Astrocyte of the hippocampus (primary cell): ENCODE results near the gene SLC25A38.
"Not testable (repeated sequence)": the region's sequence is repeated elsewhere in the genome, so short reads cannot be mapped to it uniquely, and the experiment has no call there.

Experiments used
- DNase-seq: peaks from one replicate; pipeline ENCODE4 v3.0.0; 2011; ENCODE audit warnings: low read depth, low spot score

SLC25A38 gene, protein sequence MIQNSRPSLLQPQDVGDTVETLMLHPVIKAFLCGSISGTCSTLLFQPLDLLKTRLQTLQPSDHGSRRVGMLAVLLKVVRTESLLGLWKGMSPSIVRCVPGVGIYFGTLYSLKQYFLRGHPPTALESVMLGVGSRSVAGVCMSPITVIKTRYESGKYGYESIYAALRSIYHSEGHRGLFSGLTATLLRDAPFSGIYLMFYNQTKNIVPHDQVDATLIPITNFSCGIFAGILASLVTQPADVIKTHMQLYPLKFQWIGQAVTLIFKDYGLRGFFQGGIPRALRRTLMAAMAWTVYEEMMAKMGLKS

DNA sequence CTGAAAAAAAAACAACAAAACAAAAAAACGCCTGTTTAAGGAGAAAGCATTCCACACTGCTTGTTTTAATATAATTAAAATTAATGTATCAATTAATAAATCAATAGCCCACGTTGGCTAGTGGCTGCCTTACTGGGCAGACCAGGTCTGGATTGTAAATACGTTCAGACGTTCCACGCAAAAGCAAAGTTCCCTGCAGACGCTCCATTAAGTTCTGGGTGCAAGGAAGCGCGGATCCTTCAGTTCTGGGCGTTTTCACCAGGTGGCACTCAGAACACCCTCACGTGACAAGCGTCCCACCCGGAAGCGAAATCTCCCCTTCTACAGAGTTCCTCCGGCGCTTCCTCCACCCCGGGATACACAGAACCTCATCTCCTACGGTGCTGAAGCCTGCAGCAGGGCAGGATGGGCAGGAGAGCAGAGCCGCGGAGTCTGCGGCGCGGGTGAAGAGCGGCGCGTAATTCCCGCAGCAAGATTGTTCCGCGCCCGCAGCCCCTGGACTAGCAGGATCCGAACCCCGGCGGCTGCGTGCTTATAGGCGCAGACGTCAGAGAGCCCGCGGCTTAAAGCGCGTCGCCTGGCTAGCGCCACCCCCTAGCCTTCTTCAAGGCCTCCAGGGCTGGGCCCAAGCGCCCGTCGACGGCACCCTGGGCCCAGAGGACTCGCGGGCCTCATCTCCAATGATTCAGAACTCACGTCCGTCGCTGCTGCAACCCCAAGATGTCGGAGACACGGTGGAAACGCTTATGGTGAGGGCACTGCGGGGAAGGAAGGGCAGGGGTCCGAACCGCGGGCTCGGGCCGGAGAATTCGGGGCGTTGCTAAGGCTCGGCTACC is at the start of gene SLC25A38:
TSS of gene SLC25A38 (plus strand) at position 326 of the 836 bp plus-strand sequence. CDS start at position 681, 355 bp downstream.
- DNase-seq: peak; percentile 91

DNA sequence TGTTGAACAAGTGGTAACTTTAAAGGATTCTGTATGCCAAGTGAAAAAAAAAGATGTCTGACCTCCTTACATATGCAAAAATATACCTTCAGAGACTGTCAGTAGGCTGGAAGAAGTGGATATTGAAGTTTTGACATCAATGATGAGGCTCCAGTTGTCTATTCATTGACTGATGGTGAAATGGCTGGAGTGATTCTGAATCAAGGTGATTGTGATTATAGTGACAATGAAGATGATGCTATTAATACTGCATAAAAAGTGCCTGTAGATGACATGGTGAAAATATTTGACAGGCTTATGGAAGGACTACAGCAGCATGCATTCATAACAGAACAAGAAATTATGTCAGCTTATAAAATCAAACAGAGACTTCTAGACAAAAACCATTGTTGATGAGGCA is 49.6 kb upstream of the SLC25A38 start:
- no peak for DNase-seq

DNA sequence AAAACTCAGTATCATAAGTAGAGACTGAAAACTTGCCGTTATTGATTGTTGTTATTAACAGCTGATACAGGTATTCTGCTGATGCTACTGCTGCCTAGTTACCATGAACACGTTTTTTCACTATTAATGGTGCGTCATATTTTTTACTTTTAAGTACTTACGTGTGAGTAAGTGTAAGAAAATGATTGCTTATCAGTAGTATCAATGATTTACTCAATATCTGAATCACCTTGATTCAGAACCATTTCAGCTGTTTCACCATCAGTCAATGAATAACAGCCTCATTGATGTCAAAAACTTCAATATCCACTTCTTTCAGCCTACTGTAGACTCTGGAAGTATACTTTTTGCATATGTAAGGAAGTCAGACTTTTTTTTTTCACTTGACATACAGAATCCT is 49.0 kb upstream of the SLC25A38 start:
- no peak for DNase-seq

DNA sequence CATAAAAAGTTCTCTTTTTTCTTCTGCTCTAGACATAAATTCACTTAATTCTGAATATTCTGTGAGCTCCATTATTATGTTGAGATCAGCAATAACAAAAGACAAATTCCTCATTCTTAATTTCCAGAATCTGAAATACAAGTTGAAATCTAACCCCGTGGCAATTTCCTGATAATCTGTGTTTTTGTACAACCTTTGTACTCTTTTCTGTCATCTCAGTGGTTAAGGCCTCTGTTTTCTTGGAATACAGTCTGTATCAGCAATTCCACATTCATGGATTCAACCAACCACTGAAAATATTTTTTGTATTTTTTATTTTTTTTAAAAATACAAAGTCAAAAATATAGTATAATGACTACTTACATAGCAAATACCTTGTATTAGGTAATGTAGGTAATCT is 45.0 kb upstream of the SLC25A38 start:
- no peak for DNase-seq

DNA sequence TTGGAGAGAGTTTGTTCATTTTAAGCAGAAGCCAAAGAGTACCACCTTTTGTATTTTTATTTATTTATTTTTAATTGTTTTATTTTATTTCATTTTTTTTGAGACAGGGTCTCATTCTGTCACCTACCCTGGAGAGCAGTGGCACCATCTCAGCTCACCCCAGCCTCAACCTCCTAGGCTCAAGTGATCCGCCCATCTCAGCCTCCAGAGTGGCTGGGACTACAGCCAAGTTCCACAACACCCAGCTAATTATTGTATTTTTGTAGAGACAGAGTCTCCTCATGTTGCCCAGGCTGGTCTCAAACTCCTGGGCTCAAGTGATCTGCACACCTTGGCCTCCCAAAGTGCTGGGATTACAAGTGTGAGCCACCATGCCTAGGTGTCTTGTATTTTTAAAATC is 44.1 kb upstream of the SLC25A38 start:
- no peak for DNase-seq

DNA sequence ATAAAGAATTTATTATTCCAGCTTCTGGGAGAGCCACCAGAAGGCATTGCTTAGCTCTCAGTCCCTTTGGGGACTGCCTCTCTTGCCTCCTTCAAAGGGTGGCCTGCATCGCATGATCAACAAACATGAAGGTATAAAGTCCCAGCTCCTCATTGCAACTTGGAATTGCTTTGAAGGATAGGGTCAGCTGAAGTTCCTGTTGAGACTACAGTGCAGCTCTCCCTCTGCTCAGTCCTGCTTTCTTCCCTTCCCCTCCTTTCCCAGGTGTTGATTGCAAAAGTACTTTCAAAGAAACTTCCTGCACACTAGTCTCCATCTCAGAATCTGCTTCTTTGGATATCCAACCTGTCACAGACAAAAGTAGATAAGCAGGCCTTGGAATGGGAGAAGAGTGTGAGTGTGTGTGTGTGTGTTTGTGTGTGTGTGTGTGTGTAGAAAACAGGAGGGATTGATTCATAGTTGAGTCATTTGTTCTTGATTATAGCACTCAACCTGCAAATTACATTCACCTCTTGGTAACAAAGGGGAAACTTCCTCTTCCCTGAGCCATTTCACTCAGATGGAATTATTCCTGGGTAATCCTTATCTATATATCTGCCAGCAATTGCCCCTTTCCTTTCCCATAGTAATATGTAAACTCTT is 40.0 kb upstream of the SLC25A38 start:
- DNase-seq: no peak

DNA sequence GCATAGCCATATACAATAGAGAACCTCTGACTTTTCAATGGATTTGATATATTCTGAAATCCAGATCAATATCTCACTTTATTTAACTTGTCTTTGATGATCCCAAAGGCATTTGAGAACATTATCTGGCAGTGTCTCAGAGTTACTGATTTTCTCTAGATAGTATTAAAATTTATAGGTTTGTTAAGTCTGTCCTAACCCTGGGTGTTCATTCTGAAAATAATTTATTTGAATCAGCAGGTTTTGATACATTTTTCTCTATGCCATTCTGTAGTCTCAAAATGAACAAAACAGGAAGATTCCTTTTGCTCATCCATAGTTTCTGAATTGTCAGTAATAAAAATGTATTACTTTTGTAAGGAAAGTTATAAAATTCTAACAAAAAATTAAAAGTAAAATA is 39.4 kb upstream of the SLC25A38 start:
- DNase-seq: no peak

DNA sequence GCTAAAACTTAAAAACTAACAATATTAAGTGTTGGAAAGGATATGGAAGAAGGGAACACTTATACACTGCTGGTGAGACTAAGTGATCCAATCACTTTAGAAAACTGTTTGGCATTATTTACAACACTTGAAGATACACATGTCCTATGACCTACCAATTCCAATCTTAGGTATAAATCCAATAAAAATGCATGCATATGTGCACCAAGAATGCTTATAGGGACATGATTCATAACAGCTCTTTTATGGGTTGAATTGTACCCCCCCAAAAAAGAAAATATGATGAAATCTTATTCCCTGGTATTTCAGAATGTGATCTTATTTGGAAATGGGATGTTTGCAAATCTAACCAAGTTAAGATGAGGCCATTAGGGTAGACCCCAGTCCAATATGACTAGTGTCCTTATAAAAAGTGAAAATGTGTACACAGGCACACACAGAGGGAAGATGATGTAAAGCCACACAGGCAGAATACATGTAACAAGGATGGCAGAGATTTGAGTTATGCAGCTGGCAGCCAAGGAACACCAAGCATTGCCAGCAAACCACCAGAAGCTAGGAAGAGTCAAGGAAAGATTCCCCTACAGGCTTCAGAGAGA is 38.3 kb upstream of the SLC25A38 start:
- DNase-seq: no peak

DNA sequence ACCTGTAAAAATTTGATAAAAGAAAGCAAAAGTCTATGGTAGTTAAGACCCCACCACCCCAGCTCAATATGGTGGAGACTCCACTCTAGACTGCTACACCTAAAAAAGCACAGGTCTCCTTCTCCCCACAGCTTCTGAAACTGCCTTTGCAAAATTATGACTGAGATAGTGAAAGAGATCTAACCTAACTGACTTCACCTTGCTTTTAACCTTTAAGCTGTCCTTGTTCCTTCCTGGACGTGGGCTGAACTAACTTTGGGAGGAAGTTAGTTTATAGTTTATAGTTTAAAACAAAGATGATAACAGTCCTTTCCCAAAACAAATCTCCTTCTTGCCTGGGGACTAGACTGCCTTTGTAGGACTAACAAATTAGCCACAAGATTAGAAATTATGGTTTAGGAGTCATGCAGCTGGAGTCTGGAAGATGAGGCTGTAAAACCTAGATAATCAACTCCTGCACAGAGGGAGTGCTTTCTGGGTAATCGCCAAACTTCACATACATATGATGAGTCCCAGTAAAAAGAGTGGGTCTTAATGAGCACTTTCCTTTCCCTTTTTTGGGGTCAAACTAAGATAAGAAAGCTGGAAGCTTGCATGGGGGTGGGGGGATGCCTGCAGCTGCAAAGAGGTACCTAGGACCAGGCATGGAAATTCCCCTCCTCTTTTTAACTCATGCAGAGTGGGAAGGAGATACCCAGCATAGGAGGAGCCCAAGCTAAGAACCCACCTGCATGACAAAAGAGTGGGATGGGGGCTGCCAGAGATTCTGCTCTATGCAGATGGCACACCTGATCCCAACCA is 36.2 kb upstream of the SLC25A38 start:
- no peak for DNase-seq

DNA sequence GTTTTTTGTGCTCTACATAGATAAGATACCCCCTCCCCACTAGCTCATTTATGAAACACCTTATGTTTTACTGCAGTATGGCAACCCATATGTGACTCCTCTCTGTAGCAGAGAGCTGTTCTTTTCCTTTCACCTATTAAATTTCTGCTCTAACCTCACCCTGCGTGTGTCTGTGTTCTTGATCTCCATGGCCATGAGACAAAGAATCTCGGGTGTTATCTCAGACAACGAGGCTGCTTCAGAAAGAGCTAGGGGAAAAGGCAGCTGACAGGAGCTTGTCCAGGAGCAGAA is 35.6 kb upstream of the SLC25A38 start:
- DNase-seq: no peak

DNA sequence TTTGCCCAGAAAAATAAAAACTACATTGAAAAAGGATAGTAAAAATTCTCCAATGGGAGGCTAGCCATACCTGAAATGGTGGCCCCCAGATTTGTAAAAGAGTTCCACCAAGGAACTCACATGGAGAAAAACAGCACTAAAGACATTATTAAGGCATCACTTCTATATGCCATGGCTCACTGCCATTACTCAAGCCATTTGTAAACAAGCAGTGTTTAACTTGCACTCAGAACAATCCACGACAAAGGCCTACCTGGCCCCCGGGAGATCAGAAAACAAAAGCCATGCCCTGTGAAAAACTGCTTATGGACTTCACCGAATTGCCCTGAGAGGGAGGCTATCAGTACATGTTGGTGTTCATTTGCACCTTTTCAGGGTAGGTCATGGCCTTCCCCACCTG is 34.1 kb upstream of the SLC25A38 start:
- no peak for DNase-seq

DNA sequence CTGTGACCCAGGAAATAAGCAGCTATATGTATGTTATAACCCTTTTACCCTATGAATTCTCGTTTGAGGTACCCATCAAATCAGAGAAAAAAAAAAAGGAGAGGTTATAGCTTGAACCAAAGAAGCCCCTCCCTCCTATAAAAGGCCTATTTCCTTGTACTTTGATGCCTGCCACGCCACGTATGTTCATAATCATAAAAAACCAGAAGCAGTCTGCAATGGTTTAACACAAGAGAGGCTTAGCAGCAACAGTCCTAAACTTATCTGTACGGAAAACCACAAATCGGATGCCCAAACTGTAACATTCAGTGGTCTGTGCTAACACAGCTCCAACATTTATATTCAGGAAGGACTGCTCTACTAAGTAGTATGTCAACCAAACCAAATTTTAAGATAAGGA is 32.5 kb upstream of the SLC25A38 start:
- DNase-seq: no peak

DNA sequence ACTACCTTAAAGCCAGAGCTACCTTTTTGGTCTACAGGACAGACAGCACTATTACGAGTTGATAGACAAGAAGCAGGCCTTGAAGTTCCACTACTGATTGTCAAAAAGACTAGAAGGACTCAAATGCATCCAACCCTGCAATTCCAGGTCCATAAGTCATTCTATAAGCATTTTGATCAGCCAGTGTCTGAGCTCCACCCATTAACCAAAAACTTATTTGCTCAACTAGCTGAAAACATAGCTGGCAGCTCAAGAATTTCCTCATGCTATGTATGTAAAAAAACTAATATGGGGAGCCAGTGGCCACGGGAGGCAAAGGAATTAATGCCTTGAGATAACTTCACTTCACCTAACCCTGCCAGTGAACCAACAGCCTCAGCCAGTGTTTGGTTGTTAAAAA is 32.0 kb upstream of the SLC25A38 start:
- DNase-seq: not testable (repeated sequence)

DNA sequence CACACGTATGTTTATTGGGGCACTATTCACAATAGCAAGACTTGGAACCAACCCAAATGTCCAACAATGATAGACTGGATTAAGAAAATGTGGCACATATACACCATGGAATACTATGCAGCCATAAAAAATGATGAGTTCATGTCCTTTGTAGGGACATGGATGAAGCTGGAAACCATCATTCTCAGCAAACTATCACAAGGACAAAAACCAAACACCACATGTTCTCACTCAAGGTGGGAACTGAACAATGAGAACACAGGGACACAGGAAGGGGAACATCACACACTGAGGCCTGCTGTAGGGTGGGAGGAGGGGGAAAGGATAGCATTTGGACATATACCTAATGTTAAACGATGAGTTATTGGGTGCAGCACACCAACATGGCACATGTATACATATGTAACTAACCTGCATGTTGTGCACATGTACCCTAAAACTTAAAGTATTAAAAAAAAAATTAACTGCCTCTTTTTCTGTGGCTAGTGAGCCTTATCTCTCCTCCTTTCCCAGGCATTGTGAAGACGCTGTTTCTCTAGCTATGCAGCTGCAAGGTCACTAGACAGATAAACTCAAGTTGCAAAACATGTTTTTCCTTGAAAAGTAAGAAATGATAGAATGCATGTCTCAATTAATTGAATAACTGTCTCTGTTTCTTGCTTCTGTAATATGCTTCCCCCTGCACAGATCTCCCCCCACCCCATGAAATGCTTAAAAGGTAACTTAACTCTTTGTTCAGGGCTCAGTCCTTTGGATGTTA is 29.8 kb upstream of the SLC25A38 start:
- not testable (repeated sequence) for DNase-seq

DNA sequence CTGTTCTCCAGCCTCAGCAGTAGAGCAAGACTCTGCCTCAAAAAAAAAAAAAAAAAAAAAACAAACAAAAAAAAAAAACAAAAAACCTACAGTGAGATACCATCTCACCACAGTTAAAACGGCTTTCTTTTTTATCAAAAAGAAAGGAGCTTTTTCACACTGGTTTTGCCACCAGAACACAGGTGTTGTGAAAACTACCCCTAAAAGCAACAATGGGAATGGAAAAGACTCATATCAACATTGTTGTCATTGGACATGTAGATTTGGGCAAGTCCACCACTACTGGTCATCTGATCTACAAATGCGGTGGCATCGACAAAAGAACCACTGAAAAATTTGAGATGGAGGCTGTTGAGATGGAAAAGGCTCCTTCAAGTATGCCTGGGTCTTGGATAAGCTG is 24.8 kb upstream of the SLC25A38 start:
- DNase-seq: no peak

DNA sequence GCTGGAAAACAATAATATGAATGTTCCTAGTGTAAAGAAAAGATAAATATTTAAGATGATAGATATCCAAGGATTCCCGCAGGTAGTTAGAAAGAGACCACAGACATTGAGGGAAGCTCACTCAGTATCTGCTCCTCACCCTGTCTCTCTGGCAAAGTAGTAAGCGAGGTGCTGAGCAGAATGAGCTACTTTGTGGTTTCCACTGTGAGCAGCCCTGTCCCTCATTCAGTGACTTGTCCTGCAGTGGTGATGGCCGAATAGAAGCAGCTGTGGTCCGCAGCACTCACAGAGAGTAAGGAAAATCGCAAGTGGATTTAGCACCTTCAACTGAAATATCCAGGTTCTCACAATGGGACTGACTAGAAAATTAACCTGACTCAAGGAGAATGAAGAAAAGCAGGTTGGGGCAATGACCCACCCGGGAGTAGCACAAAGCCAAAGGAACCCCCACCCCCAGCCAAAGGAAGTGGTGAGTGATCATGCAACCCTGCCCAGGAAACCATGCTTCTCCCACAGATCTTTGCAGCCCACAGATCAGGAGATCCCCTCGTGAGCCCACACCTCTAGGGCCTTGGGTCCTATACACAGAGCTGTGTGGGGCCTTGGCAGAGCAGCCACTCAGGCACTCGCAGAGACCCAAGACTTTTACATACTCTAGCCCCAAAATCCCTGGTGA is 21.8 kb upstream of the SLC25A38 start:
- DNase-seq: no peak

DNA sequence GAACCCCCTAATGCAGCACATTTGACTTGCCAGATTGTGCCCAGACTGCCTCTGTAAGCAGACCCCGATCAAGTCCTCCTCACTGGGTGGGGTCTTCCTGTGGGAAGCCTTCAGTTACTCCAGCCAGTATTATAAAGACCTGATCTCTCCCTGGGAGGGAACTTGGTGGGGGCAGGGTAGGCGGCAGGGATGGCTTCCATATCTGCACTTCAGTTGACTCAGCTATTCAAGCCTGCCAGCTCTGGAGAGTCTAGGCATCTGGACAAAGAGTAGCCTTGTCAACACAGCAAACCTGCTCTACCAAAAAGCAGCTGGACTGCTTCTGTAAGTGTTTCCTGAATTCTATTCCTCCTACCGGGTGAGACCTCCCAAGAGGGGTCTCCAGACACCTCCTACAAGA is 21.0 kb upstream of the SLC25A38 start:
- no peak for DNase-seq

DNA sequence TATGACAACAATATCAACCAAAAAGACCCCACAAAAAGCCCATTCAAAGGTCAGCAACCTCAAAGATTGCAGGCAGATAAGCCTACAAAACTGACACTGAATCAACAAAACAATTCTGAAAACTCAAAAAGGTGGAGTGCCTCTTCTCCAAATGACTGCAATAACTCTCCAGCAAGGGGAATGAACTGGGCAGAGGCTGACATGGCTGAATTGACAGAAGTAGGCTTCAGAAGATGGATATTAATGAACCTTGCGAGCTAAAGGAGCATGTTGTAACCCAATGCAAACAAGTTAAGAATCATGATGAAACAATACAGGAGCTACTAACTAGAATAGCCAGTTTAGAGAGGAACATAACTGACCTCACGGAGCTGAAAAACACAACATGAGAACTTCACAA is 20.4 kb upstream of the SLC25A38 start:
- no peak for DNase-seq

DNA sequence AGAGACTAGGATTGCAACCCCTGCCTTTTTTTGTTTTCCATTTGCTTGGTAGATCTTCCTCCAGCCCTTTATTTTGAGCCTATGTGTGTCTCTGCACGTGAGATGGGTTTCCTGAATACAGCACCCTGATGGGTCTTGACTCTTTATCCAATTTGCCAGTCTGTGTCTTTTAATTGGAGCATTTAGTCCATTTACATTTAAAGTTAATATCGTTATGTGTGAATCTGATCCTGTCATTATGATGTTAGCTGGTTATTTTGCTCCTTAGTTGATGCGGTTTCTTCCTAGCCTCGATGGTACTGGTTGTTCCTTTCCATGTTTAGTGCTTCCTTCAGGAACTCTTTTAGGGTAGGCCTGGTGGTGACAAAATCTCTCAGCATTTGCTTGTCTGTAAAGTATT is 12.7 kb upstream of the SLC25A38 start:
- not testable (repeated sequence) for DNase-seq

DNA sequence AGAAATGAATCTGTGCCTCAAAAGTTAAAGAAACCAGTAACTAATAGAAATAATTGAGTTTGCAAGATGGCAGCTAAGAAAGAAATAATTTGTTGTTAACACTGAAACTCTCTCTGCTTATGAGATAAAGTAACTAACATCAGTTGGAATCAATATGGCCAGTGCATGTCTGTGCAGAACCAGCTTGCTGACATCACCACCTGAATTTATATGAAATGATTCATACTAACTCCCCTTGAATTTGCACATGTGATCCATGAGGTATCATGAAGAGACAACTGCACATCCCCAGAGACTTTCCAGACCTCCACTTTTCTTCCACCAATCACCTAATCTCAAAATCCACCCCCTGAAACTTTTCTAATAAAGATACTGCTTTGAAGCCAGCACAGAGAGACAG is 10.3 kb upstream of the SLC25A38 start:
- DNase-seq: no peak
